Measurements from ENCODE around the gene NOP9. TPM values are rescaled to one million over a fixed set of nuclear protein-coding genes. Genes with fewer than 3 reads are reported as not detected.

The NOP9 gene
- total and polyA plus RNA-seq, 9 of the 15 experiments (the other 6 are each of a cell fraction or from before 2014, with no cell fraction given): 1.0 to 27.9 (median 15.1) TPM

- Histone ChIP-seq H3K36me3 (ENCODE audit: control insufficient read depth, insufficient read depth, low read length) (no peaks in the 10 kb centered on the region), H3K9ac (ENCODE audit: insufficient read depth in 1 of 2, low read depth in 2 of 2, low read length in 2 of 2) (no peak overlapping the region), H3K27ac (ENCODE audit: extremely low read depth, low read depth, low read length) (no peak overlapping the region), H3K9me3 (replicated peaks; ENCODE audit: control insufficient read depth, insufficient read depth, low read depth, low read length) (no peaks in the 10 kb centered on the region; the same call in 1 of the 2 replicates), H4K20me1 (replicated peaks; ENCODE audit: control insufficient read depth, insufficient read depth, low read length) (no peaks in the 10 kb centered on the region), H3K27me3 (ENCODE audit: control insufficient read depth in 2 of 2, insufficient read depth in 2 of 2, low read length in 2 of 2) (no peaks in the 10 kb centered on the region; a peak in 1 of 5 replicates), H3K4me3 (no peak overlapping the region), H3K4me2 (ENCODE audit: insufficient read depth, low read length) (no peak overlapping the region), H3K79me2 (ENCODE audit: control insufficient read depth, insufficient read depth, low read length) (no peaks in the 10 kb centered on the region), H2AFZ (ENCODE audit: low read depth, low read length) (no peak overlapping the region), H3K4me1 (replicated peaks in 1 of 2; ENCODE audit: control insufficient read depth in 2 of 2, insufficient read depth in 2 of 2, low read length in 2 of 2) (peaks cover 0 to 3% of the 10 kb centered on the region in 2 experiments; a peak in 3 of 5 replicates), H3K9me1 (ENCODE audit: control insufficient read depth, insufficient read depth, low read length) (no peaks in the 10 kb centered on the region)
- ChIA-PET POLR2A (interaction anchor here (1.2 kb wide), 1 partner anchor 41 kb away, joined by 3 read pairs; no protein-coding TSS in a partner anchor), CTCF (ENCODE audit: low intra/inter-chr PET ratio) (no interaction called here)
- no peak for DNase-seq (ENCODE audit: extremely low read depth in 1 of 4, low spot score in 3 of 4)
- 22% methylated on average over 3 of the region's 4 CpGs for WGBS (ENCODE audit: insufficient coverage, low coverage, missing lambda C conversion rate)
- ATAC-seq: no peak
- no peak for TF ChIP-seq ZNF644 (tag; IDR thresholded peaks at IDR 0.05; ENCODE audit: low read depth)
- FAIRE-seq: no peak
- no TSS peak for BruUV-seq (replicated peaks)
- in situ Hi-C loops (cut with MboI): no loop called here
- intact Hi-C loops (cut with micrococcal nuclease): no loop called here
Measured at GRCh38 chr14:24356208-24356607, 56.6 kb downstream of the NOP9 start.

Small RNA genes lying within 50 kb of the gene (small RNA-seq; reads per million reads assigned to genes)
- not detected for gene RF00026

Other genes with a start within 250 kb of the NOP9 start
Only the 7 nearest of the 34 such genes appear.
- gene TGM1, start 36.7 kb upstream of the NOP9 start, total RNA-seq (2014; rRNA removed): 1.0 and 1.7 TPM in 2 replicates
- 0.19 and 0.29 TPM in 2 replicates for gene TGM1, start 36.7 kb upstream of the NOP9 start, total RNA-seq (2014; rRNA removed; fragmentation: Illumina TruSeq; extraction: Trizol)
- gene TGM1, start 36.7 kb upstream of the NOP9 start, total RNA-seq (2015; rRNA removed; fragmentation: Illumina TruSeq; extraction: Trizol): 0.40 and 0.45 TPM in 2 replicates
- 0.63 and 2.4 TPM in 2 replicates for gene TGM1, start 36.7 kb upstream of the NOP9 start, total RNA-seq (2021)
- 1.0 and 2.1 TPM in 2 replicates for gene TGM1, start 36.7 kb upstream of the NOP9 start, polyA plus RNA-seq (2011; rRNA removed)
- 0.83 and 0.88 TPM in 2 replicates for gene TGM1, start 36.7 kb upstream of the NOP9 start, polyA plus RNA-seq (2014; fragmentation: Illumina TruSeq; extraction: Trizol)
- under 1 TPM; 0.13 to 0.20 TPM for gene TGM1, start 36.7 kb upstream of the NOP9 start, polyA plus RNA-seq (2014; fragmentation: Nextera tagmentation; extraction: Ambion mirVana)
- gene TGM1, start 36.7 kb upstream of the NOP9 start, polyA plus RNA-seq (2014; rRNA removed): 0.76 and 4.4 TPM in 2 replicates
- gene RABGGTA, start 28.3 kb upstream of the NOP9 start, total RNA-seq (2014; rRNA removed): 15.9 and 18.7 TPM in 2 replicates
- 4.2 and 4.5 TPM in 2 replicates for gene RABGGTA, start 28.3 kb upstream of the NOP9 start, total RNA-seq (2014; rRNA removed; fragmentation: Illumina TruSeq; extraction: Trizol)
- 8.8 and 9.4 TPM in 2 replicates for gene RABGGTA, start 28.3 kb upstream of the NOP9 start, total RNA-seq (2015; rRNA removed; fragmentation: Illumina TruSeq; extraction: Trizol)
- gene RABGGTA, start 28.3 kb upstream of the NOP9 start, total RNA-seq (2021): 19.2 and 21.0 TPM in 2 replicates
- 9.6 and 30.0 TPM in 2 replicates for gene RABGGTA, start 28.3 kb upstream of the NOP9 start, polyA plus RNA-seq (2011; rRNA removed)
- gene RABGGTA, start 28.3 kb upstream of the NOP9 start, polyA plus RNA-seq (2014; fragmentation: Illumina TruSeq; extraction: Trizol): 15.4 and 18.1 TPM in 2 replicates
- gene RABGGTA, start 28.3 kb upstream of the NOP9 start, polyA plus RNA-seq (2014; fragmentation: Nextera tagmentation; extraction: Ambion mirVana): 10 to 100 TPM; 20.3 to 24.2 TPM
- gene RABGGTA, start 28.3 kb upstream of the NOP9 start, polyA plus RNA-seq (2014; rRNA removed): 15.5 and 16.5 TPM in 2 replicates
- gene DHRS1, start 70 bp upstream of the NOP9 start, total RNA-seq (2014; rRNA removed): 7.3 and 9.3 TPM in 2 replicates
- 5.7 and 8.2 TPM in 2 replicates for gene DHRS1, start 70 bp upstream of the NOP9 start, total RNA-seq (2014; rRNA removed; fragmentation: Illumina TruSeq; extraction: Trizol)
- gene DHRS1, start 70 bp upstream of the NOP9 start, total RNA-seq (2015; rRNA removed; fragmentation: Illumina TruSeq; extraction: Trizol): 9.5 and 9.7 TPM in 2 replicates
- 17.8 and 21.1 TPM in 2 replicates for gene DHRS1, start 70 bp upstream of the NOP9 start, total RNA-seq (2021)
- gene DHRS1, start 70 bp upstream of the NOP9 start, polyA plus RNA-seq (2011; rRNA removed): 12.7 and 19.8 TPM in 2 replicates
- gene DHRS1, start 70 bp upstream of the NOP9 start, polyA plus RNA-seq (2014; fragmentation: Illumina TruSeq; extraction: Trizol): 16.8 and 19.3 TPM in 2 replicates
- 10 to 100 TPM; 32.2 to 33.6 TPM for gene DHRS1, start 70 bp upstream of the NOP9 start, polyA plus RNA-seq (2014; fragmentation: Nextera tagmentation; extraction: Ambion mirVana)
- 13.3 and 14.6 TPM in 2 replicates for gene DHRS1, start 70 bp upstream of the NOP9 start, polyA plus RNA-seq (2014; rRNA removed)
- not detected in 2 replicates for gene CIDEB, start 8.1 kb downstream of the NOP9 start, total RNA-seq (2014; rRNA removed)
- gene CIDEB, start 8.1 kb downstream of the NOP9 start, total RNA-seq (2014; rRNA removed; fragmentation: Illumina TruSeq; extraction: Trizol): not detected in 2 replicates
- not detected in 2 replicates for gene CIDEB, start 8.1 kb downstream of the NOP9 start, total RNA-seq (2015; rRNA removed; fragmentation: Illumina TruSeq; extraction: Trizol)
- gene CIDEB, start 8.1 kb downstream of the NOP9 start, total RNA-seq (2021): 0.07 and 0.35 TPM in 2 replicates
- gene CIDEB, start 8.1 kb downstream of the NOP9 start, polyA plus RNA-seq (2011; rRNA removed): 0.04 and 0.14 TPM in 2 replicates
- 0.07 and 0.14 TPM in 2 replicates for gene CIDEB, start 8.1 kb downstream of the NOP9 start, polyA plus RNA-seq (2014; fragmentation: Illumina TruSeq; extraction: Trizol)
- gene CIDEB, start 8.1 kb downstream of the NOP9 start, polyA plus RNA-seq (2014; fragmentation: Nextera tagmentation; extraction: Ambion mirVana): under 1 TPM; 0.03 to 0.35 TPM
- 0.11 and 0.18 TPM in 2 replicates for gene CIDEB, start 8.1 kb downstream of the NOP9 start, polyA plus RNA-seq (2014; rRNA removed)
- gene LTB4R2, start 10.3 kb downstream of the NOP9 start, total RNA-seq (2014; rRNA removed): 3.9 and 5.8 TPM in 2 replicates
- 2.1 and 2.4 TPM in 2 replicates for gene LTB4R2, start 10.3 kb downstream of the NOP9 start, total RNA-seq (2014; rRNA removed; fragmentation: Illumina TruSeq; extraction: Trizol)
- gene LTB4R2, start 10.3 kb downstream of the NOP9 start, total RNA-seq (2015; rRNA removed; fragmentation: Illumina TruSeq; extraction: Trizol): 2.5 and 3.1 TPM in 2 replicates
- 6.9 and 9.4 TPM in 2 replicates for gene LTB4R2, start 10.3 kb downstream of the NOP9 start, total RNA-seq (2021)
- 2.5 and 3.2 TPM in 2 replicates for gene LTB4R2, start 10.3 kb downstream of the NOP9 start, polyA plus RNA-seq (2011; rRNA removed)
- 2.6 and 2.7 TPM in 2 replicates for gene LTB4R2, start 10.3 kb downstream of the NOP9 start, polyA plus RNA-seq (2014; fragmentation: Illumina TruSeq; extraction: Trizol)
- under 1 TPM in 1 of 2 experiments, not detected in 1; 0.03 TPM for gene LTB4R2, start 10.3 kb downstream of the NOP9 start, polyA plus RNA-seq (2014; fragmentation: Nextera tagmentation; extraction: Ambion mirVana)
- gene LTB4R2, start 10.3 kb downstream of the NOP9 start, polyA plus RNA-seq (2014; rRNA removed): 8.6 and 11.6 TPM in 2 replicates
- gene LTB4R, start 11.7 kb downstream of the NOP9 start, total RNA-seq (2014; rRNA removed): 2.8 and 3.6 TPM in 2 replicates
- 1.7 and 1.8 TPM in 2 replicates for gene LTB4R, start 11.7 kb downstream of the NOP9 start, total RNA-seq (2014; rRNA removed; fragmentation: Illumina TruSeq; extraction: Trizol)
- 2.1 and 2.3 TPM in 2 replicates for gene LTB4R, start 11.7 kb downstream of the NOP9 start, total RNA-seq (2015; rRNA removed; fragmentation: Illumina TruSeq; extraction: Trizol)
- gene LTB4R, start 11.7 kb downstream of the NOP9 start, total RNA-seq (2021): 3.7 and 7.0 TPM in 2 replicates
- 4.0 and 4.3 TPM in 2 replicates for gene LTB4R, start 11.7 kb downstream of the NOP9 start, polyA plus RNA-seq (2011; rRNA removed)
- 4.4 and 4.8 TPM in 2 replicates for gene LTB4R, start 11.7 kb downstream of the NOP9 start, polyA plus RNA-seq (2014; fragmentation: Illumina TruSeq; extraction: Trizol)
- gene LTB4R, start 11.7 kb downstream of the NOP9 start, polyA plus RNA-seq (2014; fragmentation: Nextera tagmentation; extraction: Ambion mirVana): under 1 TPM; 0.38 to 0.61 TPM
- gene LTB4R, start 11.7 kb downstream of the NOP9 start, polyA plus RNA-seq (2014; rRNA removed): 10.5 and 11.4 TPM in 2 replicates
- 0.09 TPM in 1 of 2 replicates, not detected in the other for gene ADCY4, start 35.2 kb downstream of the NOP9 start, total RNA-seq (2014; rRNA removed)
- 0.18 TPM in 1 of 2 replicates, not detected in the other for gene ADCY4, start 35.2 kb downstream of the NOP9 start, total RNA-seq (2014; rRNA removed; fragmentation: Illumina TruSeq; extraction: Trizol)
- gene ADCY4, start 35.2 kb downstream of the NOP9 start, total RNA-seq (2015; rRNA removed; fragmentation: Illumina TruSeq; extraction: Trizol): not detected in 2 replicates
- gene ADCY4, start 35.2 kb downstream of the NOP9 start, total RNA-seq (2021): 0.07 and 0.31 TPM in 2 replicates
- 0.21 and 0.39 TPM in 2 replicates for gene ADCY4, start 35.2 kb downstream of the NOP9 start, polyA plus RNA-seq (2011; rRNA removed)
- 0.04 and 0.06 TPM in 2 replicates for gene ADCY4, start 35.2 kb downstream of the NOP9 start, polyA plus RNA-seq (2014; fragmentation: Illumina TruSeq; extraction: Trizol)
- under 1 TPM in 1 of 2 experiments, not detected in 1; 0.04 TPM for gene ADCY4, start 35.2 kb downstream of the NOP9 start, polyA plus RNA-seq (2014; fragmentation: Nextera tagmentation; extraction: Ambion mirVana)
- 0.15 and 0.47 TPM in 2 replicates for gene ADCY4, start 35.2 kb downstream of the NOP9 start, polyA plus RNA-seq (2014; rRNA removed)